ENCODE results near the gene ATP8A1. TPM values are rescaled to one million over a fixed set of nuclear protein-coding genes. Genes with fewer than 3 reads are reported as not detected.
A peak's percentile ranks its signal among the peaks of the same experiment; 100 is the strongest.

ATP8A1 gene
- total RNA-seq, 1 experiment from 2014 or later, result 3.9 TPM

DNA sequence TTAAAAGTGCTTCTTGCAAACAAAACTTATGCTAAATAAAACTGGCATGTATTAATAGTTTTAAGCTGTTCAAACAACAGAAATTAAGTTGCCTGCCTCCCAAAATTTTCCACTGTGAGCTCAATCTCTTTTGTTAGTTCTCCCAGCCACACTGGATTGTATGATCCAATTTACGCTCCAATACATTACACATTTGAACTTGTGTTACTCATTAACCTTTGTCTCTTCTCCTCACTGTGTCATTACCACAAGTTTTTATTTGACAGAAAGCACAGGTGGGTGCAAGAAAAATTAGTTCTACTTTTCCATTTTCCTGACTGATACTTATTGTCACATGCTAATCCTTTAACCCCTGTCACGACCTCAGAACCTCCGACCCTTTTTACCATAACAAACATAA is 204.1 kb downstream of the ATP8A1 start:
- DNase-seq, result no peak
- Histone ChIP-seq H3K4me3 (ENCODE audit: insufficient read depth, low read depth, low read length) (no peak overlapping the region), H3K36me3 (replicated peaks; ENCODE audit: control insufficient read depth, insufficient read depth, low read length) (no peaks in the 10 kb centered on the region), H3K27me3 (ENCODE audit: control insufficient read depth, insufficient read depth, low read length) (no peaks in the 10 kb centered on the region)

DNA sequence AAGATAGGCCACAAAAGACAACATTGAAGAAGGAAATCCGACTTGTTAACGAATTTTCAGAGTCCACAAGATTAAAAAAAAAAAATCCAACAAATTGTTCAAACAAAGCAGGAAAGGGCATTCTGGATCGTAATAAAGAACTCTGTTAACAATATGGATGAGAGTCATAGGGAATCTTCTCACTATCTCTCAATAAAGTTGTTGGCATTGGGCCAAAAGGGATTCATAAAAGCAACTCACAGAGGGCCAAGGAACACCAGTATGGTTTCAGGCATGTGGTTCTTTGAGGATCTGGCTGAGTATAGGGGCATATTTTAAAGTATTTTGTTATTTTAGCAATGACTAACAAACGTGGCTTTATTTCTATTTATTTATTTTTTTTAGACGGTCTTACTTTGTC is 210.1 kb downstream of the ATP8A1 start:
- no peaks in the 10 kb centered on the region for H3K36me3 ChIP-seq (replicated peaks; ENCODE audit: control insufficient read depth, insufficient read depth, low read length)
- H3K27me3 ChIP-seq (ENCODE audit: control insufficient read depth, insufficient read depth, low read length), result no peaks in the 10 kb centered on the region
- H3K4me3 ChIP-seq (ENCODE audit: insufficient read depth, low read depth, low read length), result no peak overlapping the region
- no peak for DNase-seq

DNA sequence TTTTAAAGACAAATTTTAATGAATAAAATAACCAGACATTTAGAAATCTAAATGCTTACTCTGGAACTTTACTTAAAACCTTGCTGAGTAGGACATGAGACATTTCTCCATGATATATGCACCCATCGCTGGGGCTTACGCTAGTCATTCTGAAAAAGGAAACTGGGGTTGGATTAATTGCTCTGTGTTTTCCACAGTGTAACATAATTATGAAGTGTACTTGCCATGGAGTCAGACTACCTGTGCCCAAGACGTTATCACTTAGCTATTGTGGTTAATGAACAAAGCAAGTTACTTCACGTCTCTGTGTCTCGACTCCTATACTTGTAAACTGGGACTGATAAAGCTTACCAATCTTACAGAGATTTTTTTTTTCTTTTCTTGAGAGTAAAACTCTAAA is 211.9 kb downstream of the ATP8A1 start:
- no peak for DNase-seq
- Histone ChIP-seq H3K4me3 (ENCODE audit: insufficient read depth, low read depth, low read length) (no peak overlapping the region), H3K27me3 (ENCODE audit: control insufficient read depth, insufficient read depth, low read length) (no peaks in the 10 kb centered on the region), H3K36me3 (replicated peaks; ENCODE audit: control insufficient read depth, insufficient read depth, low read length) (no peaks in the 10 kb centered on the region)

GRCh38 chr4:42442601-42443000 is 214.3 kb downstream of the ATP8A1 start:
- DNase-seq, result no peak
- Histone ChIP-seq H3K27me3 (ENCODE audit: control insufficient read depth, insufficient read depth, low read length) (no peaks in the 10 kb centered on the region), H3K36me3 (replicated peaks; ENCODE audit: control insufficient read depth, insufficient read depth, low read length) (no peaks in the 10 kb centered on the region), H3K4me3 (ENCODE audit: insufficient read depth, low read depth, low read length) (no peak overlapping the region)

- no peak for DNase-seq
- H3K36me3 ChIP-seq (replicated peaks; ENCODE audit: control insufficient read depth, insufficient read depth, low read length), result no peaks in the 10 kb centered on the region
Measured at GRCh38 chr4:42440083-42440482, 216.8 kb downstream of the ATP8A1 start.

DNA sequence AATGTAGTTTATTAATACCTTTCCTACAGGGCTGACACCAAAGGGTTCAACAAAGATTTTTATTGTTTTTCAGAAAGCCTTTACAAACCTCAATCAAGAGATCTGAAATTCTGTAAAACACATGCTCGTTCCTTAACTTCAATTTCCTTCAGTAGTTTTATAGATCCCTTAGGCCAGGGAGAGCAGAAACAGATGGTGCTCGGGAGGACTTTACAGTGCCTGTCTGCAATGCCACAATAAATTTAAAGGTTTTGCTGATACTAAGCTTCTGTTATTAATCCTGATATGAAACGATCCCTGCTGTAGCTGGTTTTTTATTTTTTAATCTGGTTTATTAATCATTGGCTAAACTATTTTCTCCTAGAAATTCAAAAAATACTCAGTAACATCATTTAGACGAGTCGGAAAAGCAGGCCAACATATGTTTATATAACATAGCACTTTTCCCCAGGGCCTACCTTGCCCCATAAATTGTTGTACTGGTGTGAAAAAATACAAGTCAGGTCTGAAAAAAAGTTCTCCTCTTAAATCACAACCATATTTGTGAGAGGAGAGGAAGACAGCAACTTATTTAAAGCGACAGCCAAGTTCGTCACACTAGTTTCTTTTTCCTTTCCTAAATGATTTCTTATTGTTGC is 219.9 kb downstream of the ATP8A1 start:
- no peak overlapping the region for H3K4me3 ChIP-seq (ENCODE audit: insufficient read depth, low read depth, low read length)
- no peaks in the 10 kb centered on the region for H3K36me3 ChIP-seq (replicated peaks; ENCODE audit: control insufficient read depth, insufficient read depth, low read length)
- no peak for DNase-seq
- H3K27me3 ChIP-seq (ENCODE audit: control insufficient read depth, insufficient read depth, low read length), result no peaks in the 10 kb centered on the region

More at GRCh38 chr4:42440083-42440482, 216.8 kb downstream of the ATP8A1 start:
- Histone ChIP-seq H3K27me3 (ENCODE audit: control insufficient read depth, insufficient read depth, low read length) (no peaks in the 10 kb centered on the region), H3K4me3 (ENCODE audit: insufficient read depth, low read depth, low read length) (no peak overlapping the region)

- DNase-seq, result peak; percentile 30
- Histone ChIP-seq H3K27me3 (ENCODE audit: control insufficient read depth, insufficient read depth, low read length) (peaks cover 12% of the 10 kb centered on the region), H3K4me3 (ENCODE audit: insufficient read depth, low read depth, low read length) (no peak overlapping the region), H3K36me3 (replicated peaks; ENCODE audit: control insufficient read depth, insufficient read depth, low read length) (no peaks in the 10 kb centered on the region; the same call in 1 of the 2 replicates)
Measured at GRCh38 chr4:42428036-42428435, 228.9 kb downstream of the ATP8A1 start.

GRCh38 chr4:42425146-42426065 is 231.5 kb downstream of the ATP8A1 start:
- Histone ChIP-seq H3K36me3 (replicated peaks; ENCODE audit: control insufficient read depth, insufficient read depth, low read length) (no peaks in the 10 kb centered on the region; the same call in 1 of the 2 replicates), H3K27me3 (ENCODE audit: control insufficient read depth, insufficient read depth, low read length) (peaks cover 12% of the 10 kb centered on the region), H3K4me3 (ENCODE audit: insufficient read depth, low read depth, low read length) (no peak overlapping the region)
- DNase-seq, result peak; percentile 28

- Histone ChIP-seq H3K27me3 (ENCODE audit: control insufficient read depth, insufficient read depth, low read length) (peaks cover 4% of the 10 kb centered on the region), H3K4me3 (ENCODE audit: insufficient read depth, low read depth, low read length) (no peak overlapping the region), H3K36me3 (replicated peaks; ENCODE audit: control insufficient read depth, insufficient read depth, low read length) (no peaks in the 10 kb centered on the region)
- DNase-seq, result no peak
Measured at GRCh38 chr4:42420140-42420539, 236.8 kb downstream of the ATP8A1 start.

DNA sequence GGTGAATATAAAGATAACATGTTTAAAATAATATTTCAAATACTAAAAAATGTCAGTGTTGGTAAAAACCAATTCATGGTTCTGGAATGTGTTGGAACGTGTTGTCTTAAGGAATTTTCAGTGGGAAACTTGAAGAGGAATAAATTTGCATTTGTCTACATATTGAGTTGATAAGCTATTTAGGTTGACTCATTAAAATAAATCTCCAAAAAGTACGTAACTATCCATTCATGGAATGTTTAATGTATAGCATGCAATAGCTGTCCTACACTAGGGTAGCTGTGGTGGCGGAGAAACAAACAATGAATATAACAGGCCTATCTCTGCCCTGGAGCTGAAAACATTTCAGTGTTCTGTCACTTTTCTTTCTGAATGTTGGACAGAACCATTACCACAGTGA is 239.4 kb downstream of the ATP8A1 start:
- no peak overlapping the region for H3K4me3 ChIP-seq (ENCODE audit: insufficient read depth, low read depth, low read length)
- H3K36me3 ChIP-seq (replicated peaks; ENCODE audit: control insufficient read depth, insufficient read depth, low read length), result no peaks in the 10 kb centered on the region
- peaks cover 6% of the 10 kb centered on the region for H3K27me3 ChIP-seq (ENCODE audit: control insufficient read depth, insufficient read depth, low read length)
- DNase-seq, result no peak

GRCh38 chr4:42416017-42416416 is 240.9 kb downstream of the ATP8A1 start:
- Histone ChIP-seq H3K36me3 (replicated peaks; ENCODE audit: control insufficient read depth, insufficient read depth, low read length) (no peaks in the 10 kb centered on the region), H3K27me3 (ENCODE audit: control insufficient read depth, insufficient read depth, low read length) (peaks cover 6% of the 10 kb centered on the region), H3K4me3 (ENCODE audit: insufficient read depth, low read depth, low read length) (no peak overlapping the region)
- no peak for DNase-seq

- Histone ChIP-seq H3K27me3 (ENCODE audit: control insufficient read depth, insufficient read depth, low read length) (peaks cover 6% of the 10 kb centered on the region), H3K36me3 (replicated peaks; ENCODE audit: control insufficient read depth, insufficient read depth, low read length) (no peaks in the 10 kb centered on the region), H3K4me3 (ENCODE audit: insufficient read depth, low read depth, low read length) (no peak overlapping the region)
- no peak for DNase-seq
Measured at GRCh38 chr4:42415281-42415680, 241.6 kb downstream of the ATP8A1 start.

- no peak for DNase-seq
- Histone ChIP-seq H3K4me3 (ENCODE audit: insufficient read depth, low read depth, low read length) (no peak overlapping the region), H3K27me3 (ENCODE audit: control insufficient read depth, insufficient read depth, low read length) (peaks cover 6% of the 10 kb centered on the region), H3K36me3 (replicated peaks; ENCODE audit: control insufficient read depth, insufficient read depth, low read length) (no peaks in the 10 kb centered on the region)
Measured at GRCh38 chr4:42412251-42412650, 244.7 kb downstream of the ATP8A1 start.

DNA sequence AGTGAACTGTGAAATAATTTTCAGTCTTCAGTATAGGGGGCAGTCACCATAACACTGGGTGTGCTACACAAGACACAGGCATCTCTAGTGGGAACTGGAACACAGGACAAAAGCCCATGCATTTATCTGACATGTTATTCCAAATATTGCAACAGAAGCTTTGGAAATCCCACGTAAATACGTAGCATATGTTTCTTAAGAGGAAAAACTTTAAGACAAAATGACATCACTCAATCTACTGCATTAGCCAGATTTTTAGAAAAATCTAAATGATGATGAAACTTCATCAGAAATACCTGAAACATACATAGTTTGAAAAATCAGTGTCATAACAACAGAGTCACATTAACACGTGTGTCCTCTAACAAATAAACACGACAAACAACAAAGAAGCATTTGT is 245.1 kb downstream of the ATP8A1 start:
- no peak for DNase-seq
- H3K27me3 ChIP-seq (ENCODE audit: control insufficient read depth, insufficient read depth, low read length), result peaks cover 6% of the 10 kb centered on the region
- H3K36me3 ChIP-seq (replicated peaks; ENCODE audit: control insufficient read depth, insufficient read depth, low read length), result no peaks in the 10 kb centered on the region
- H3K4me3 ChIP-seq (ENCODE audit: insufficient read depth, low read depth, low read length), result no peak overlapping the region

- DNase-seq, result no peak
- Histone ChIP-seq H3K27me3 (ENCODE audit: control insufficient read depth, insufficient read depth, low read length) (peaks cover 5% of the 10 kb centered on the region), H3K4me3 (ENCODE audit: insufficient read depth, low read depth, low read length) (no peak overlapping the region), H3K36me3 (replicated peaks; ENCODE audit: control insufficient read depth, insufficient read depth, low read length) (no peaks in the 10 kb centered on the region)
Measured at GRCh38 chr4:42410446-42410845, 246.5 kb downstream of the ATP8A1 start.

Measured in H7 (cell line).